OCI-LY3 (cell line): Measurements from ENCODE around the gene TMEM97.

Source experiments
- H2AFZ ChIP-seq: fragments of 200-600, 300-600 bp; shearing (Covaris generic); 2 replicates; pipeline ENCODE4 v1.6.0; 2014; ENCODE audit warnings: antibody characterized with exemption, low read depth, low read length
- H3K27ac ChIP-seq: fragments of 200-600, 300-600 bp; sonication (generic); 2 replicates; pipeline ENCODE4 v1.5.1; 2014; ENCODE audit warnings: mild to moderate bottlenecking, low read length, moderate library complexity, mixed read lengths
- H3K27me3 ChIP-seq: fragments of 200-600, 300-600 bp; sonication (generic); 2 replicates; pipeline ENCODE4 v1.6.1; 2014; ENCODE audit warnings: low read depth, low read length, mixed read lengths
- H3K36me3 ChIP-seq: fragments of 200-600, 300-600 bp; sonication (generic); replicated peaks from 2 replicates; pipeline ENCODE3; 2014; ENCODE audit warnings: low read depth, low read length, mixed read lengths
- H3K4me1 ChIP-seq: fragments of 300-600, 200-600 bp; sonication (generic); 2 replicates; pipeline ENCODE4 v1.6.1; 2014; ENCODE audit warnings: low read length, mixed read lengths
- H3K4me2 ChIP-seq: fragments of 200-600, 300-600 bp; sonication (generic); 2 replicates; pipeline ENCODE4 v1.6.1; 2014; ENCODE audit warnings: low read length, mixed read lengths
- H3K4me3 ChIP-seq: fragments of 300-600, 200-600 bp; sonication (generic); 2 replicates; pipeline ENCODE4 v1.5.1; 2014; ENCODE audit warnings: antibody characterized with exemption, mild to moderate bottlenecking, low read length, moderate library complexity
- H3K79me2 ChIP-seq: fragments of 300-600, 200-600 bp; shearing (Covaris generic); 2 replicates; pipeline ENCODE4 v1.6.1; 2014; ENCODE audit warnings: mild to moderate bottlenecking, low read length, mixed read lengths
- H3K9ac ChIP-seq: fragments of 300-600, 200-600 bp; shearing (Covaris generic); 2 replicates; pipeline ENCODE4 v1.6.0; 2014; ENCODE audit warnings: mild to moderate bottlenecking, low read length, moderate library complexity
- H3K9me3 ChIP-seq: fragments of 200-600, 300-600 bp; shearing (Covaris generic); 2 replicates; pipeline ENCODE4 v1.6.1; 2014; ENCODE audit warnings: low read length, mixed read lengths; ENCODE audit not compliant: insufficient read depth
- H4K20me1 ChIP-seq: fragments of 200-600, 300-600 bp; sonication (generic); 2 replicates; pipeline ENCODE4 v1.6.1; 2016; ENCODE audit warnings: low read length, mixed read lengths; ENCODE audit not compliant: insufficient read depth
- CTCF ChIP-seq: fragments of 200-600, 300-600 bp; sonication (generic); IDR thresholded peaks from 2 replicates; pipeline ENCODE4 v1.5.1; 2014; ENCODE audit warnings: antibody characterized with exemption, low read length, low read depth
- EZH2phosphoT487 ChIP-seq: fragments of 200-600 bp; shearing (Covaris generic); IDR thresholded peaks from 2 replicates; pipeline ENCODE4 v1.6.1; 2018; ENCODE audit warnings: antibody characterized with exemption, mixed run types, low read depth

The TMEM97 gene

GRCh38 chr17:28279411-28279810 is 39.6 kb upstream of the TMEM97 start:
- H3K79me2 ChIP-seq, result no peaks in the 10 kb centered on the region
- H3K4me3 ChIP-seq, result no peak overlapping the region
- H3K27ac ChIP-seq, result no peak overlapping the region
- H4K20me1 ChIP-seq, result no peaks in the 10 kb centered on the region
- peaks cover 5% of the 10 kb centered on the region; the same call in 1 of the 2 replicates for H3K4me1 ChIP-seq
- H3K4me2 ChIP-seq, result no peak overlapping the region
- TF ChIP-seq CTCF (no peak), EZH2phosphoT487 (no peak)
- no peaks in the 10 kb centered on the region for H3K27me3 ChIP-seq
- H3K36me3 ChIP-seq, result no peaks in the 10 kb centered on the region
- H3K9me3 ChIP-seq, result no peaks in the 10 kb centered on the region
- H2AFZ ChIP-seq, result no peak overlapping the region
- H3K9ac ChIP-seq, result no peak overlapping the region

DNA sequence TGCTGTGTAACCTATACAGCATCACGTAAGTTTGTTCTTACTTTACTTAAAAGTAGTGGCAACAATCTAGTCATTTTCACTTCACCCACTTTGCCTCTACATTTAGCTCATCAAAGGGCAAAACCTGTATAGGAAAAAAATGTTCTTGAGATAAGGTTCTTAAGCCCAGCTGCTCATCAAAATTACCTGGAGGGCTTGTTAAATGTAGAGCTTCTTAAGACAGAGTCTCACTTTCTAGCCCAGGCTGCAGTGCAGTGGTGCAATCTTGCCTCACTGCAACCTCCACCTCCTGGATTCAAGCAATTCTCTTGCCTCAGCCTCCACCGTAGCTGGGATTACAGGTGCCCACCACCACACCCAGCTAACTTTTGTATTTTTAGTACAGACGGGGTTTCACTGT is 38.2 kb upstream of the TMEM97 start:
- Histone ChIP-seq H3K9ac (no peak overlapping the region), H3K4me2 (no peak overlapping the region)
- no peak for TF ChIP-seq EZH2phosphoT487
- no peak for TF ChIP-seq CTCF

GRCh38 chr17:28282596-28282995 is 36.4 kb upstream of the TMEM97 start:
- H2AFZ ChIP-seq, result no peak overlapping the region
- H3K27ac ChIP-seq, result no peak overlapping the region

More for the DNA sequence above, 38.2 kb upstream of the TMEM97 start:
- Histone ChIP-seq H3K27ac (no peak overlapping the region), H4K20me1 (no peaks in the 10 kb centered on the region), H3K9me3 (no peaks in the 10 kb centered on the region), H3K79me2 (no peaks in the 10 kb centered on the region), H3K4me3 (no peak overlapping the region), H3K4me1 (peaks cover 5% of the 10 kb centered on the region; the same call in 1 of the 2 replicates), H3K27me3 (no peaks in the 10 kb centered on the region), H2AFZ (no peak overlapping the region), H3K36me3 (no peaks in the 10 kb centered on the region)

DNA sequence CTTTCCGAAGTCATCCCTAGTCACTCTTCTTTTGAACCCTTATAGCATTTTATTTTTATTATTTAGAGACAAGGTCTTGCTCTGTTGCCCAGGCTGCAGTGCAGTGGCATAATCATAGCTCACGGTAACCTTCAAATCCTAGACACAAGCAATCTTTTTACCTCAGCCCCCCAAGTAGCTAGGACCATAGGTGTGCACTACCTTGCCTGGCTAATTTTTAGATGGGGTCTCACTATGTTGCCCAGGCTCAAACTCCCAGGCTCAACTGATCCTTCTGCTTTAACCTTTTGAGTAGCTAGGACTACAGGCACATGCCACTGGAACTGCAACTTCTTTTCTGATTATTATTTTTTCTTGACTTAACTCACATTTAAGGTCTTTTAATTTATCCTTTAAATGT is 33.0 kb upstream of the TMEM97 start:
- no peaks in the 10 kb centered on the region for H3K9me3 ChIP-seq
- no peak overlapping the region for H2AFZ ChIP-seq
- no peak overlapping the region for H3K27ac ChIP-seq
- H3K4me2 ChIP-seq, result no peak overlapping the region
- H3K9ac ChIP-seq, result no peak overlapping the region
- H3K36me3 ChIP-seq, result no peaks in the 10 kb centered on the region
- H3K4me3 ChIP-seq, result no peak overlapping the region
- no peaks in the 10 kb centered on the region for H4K20me1 ChIP-seq
- no peaks in the 10 kb centered on the region for H3K4me1 ChIP-seq
- no peak for TF ChIP-seq CTCF
- TF ChIP-seq EZH2phosphoT487, result no peak
- H3K27me3 ChIP-seq, result no peaks in the 10 kb centered on the region
- no peaks in the 10 kb centered on the region for H3K79me2 ChIP-seq

More at GRCh38 chr17:28282596-28282995, 36.4 kb upstream of the TMEM97 start:
- no peaks in the 10 kb centered on the region for H3K79me2 ChIP-seq
- H3K4me1 ChIP-seq, result peaks cover 5% of the 10 kb centered on the region; the same call in 1 of the 2 replicates
- no peaks in the 10 kb centered on the region for H3K27me3 ChIP-seq
- H3K36me3 ChIP-seq, result no peaks in the 10 kb centered on the region
- no peak overlapping the region for H3K9ac ChIP-seq
- no peak overlapping the region for H3K4me2 ChIP-seq
- H3K4me3 ChIP-seq, result no peak overlapping the region
- TF ChIP-seq CTCF (no peak), EZH2phosphoT487 (no peak)
- no peaks in the 10 kb centered on the region for H4K20me1 ChIP-seq
- no peaks in the 10 kb centered on the region for H3K9me3 ChIP-seq
